K562 (cell line): ENCODE results near the gene TOR1AIP1. TPM values are rescaled to one million over a fixed set of nuclear protein-coding genes. Genes with fewer than 3 reads are reported as not detected.

Experiments used
- ARHGAP35 ChIP-seq: fragments of 450-650 bp; IDR thresholded peaks from 2 replicates; pipeline ENCODE4 v1.6.1; 2018; ENCODE audit not compliant: partially characterized antibody
- ARID2 ChIP-seq: fragments of 450-650 bp; IDR thresholded peaks from 2 replicates; pipeline ENCODE4 v1.6.1; 2017; ENCODE audit warnings: antibody characterized with exemption, mild to moderate bottlenecking
- CEBPB ChIP-seq: fragments of 450-650 bp; IDR thresholded peaks from 2 replicates; pipeline ENCODE4 v1.6.1; 2016; ENCODE audit warnings: missing genetic modification characterization, missing compliant biosample characterization
- ESRRA ChIP-seq: fragments of 450-650 bp; IDR thresholded peaks from 2 replicates; pipeline ENCODE4 v1.6.1; 2014; ENCODE audit warnings: low read depth, mild to moderate bottlenecking, moderate library complexity, borderline replicate concordance
- HDAC1 ChIP-seq, 2 experiments: fragments of 450-650 bp; IDR thresholded peaks; 2 replicates each; pipeline ENCODE4 v1.6.1; 2016 to 2017; ENCODE audit warnings: inconsistent platforms in 1 of 2, mild to moderate bottlenecking in 1 of 2, moderate library complexity in 1 of 2
- NR2F6 ChIP-seq: fragments of 450-650 bp; formaldehyde crosslinking; IDR thresholded peaks from 2 replicates; pipeline ENCODE4 v1.4.0; 2020; ENCODE audit warnings: mild to moderate bottlenecking
- POLR2A ChIP-seq: fragments of 450-650 bp; conservative IDR thresholded peaks from 2 replicates; pipeline ENCODE4 v1.6.1; 2016
- PYGO2 ChIP-seq: fragments of 450-650 bp; IDR thresholded peaks from 2 replicates; pipeline ENCODE4 v1.6.1; 2016; ENCODE audit warnings: mild to moderate bottlenecking, missing genetic modification characterization, moderate library complexity, missing compliant biosample characterization
- RBM15 ChIP-seq: fragments of 200-400 bp; formaldehyde crosslinking; IDR thresholded peaks from 2 replicates; pipeline ENCODE4 v1.6.1; 2018; ENCODE audit warnings: mild to moderate bottlenecking, low read length, moderate library complexity; ENCODE audit not compliant: insufficient read depth
- SMAD1 ChIP-seq: fragments of 150-350 bp; IDR thresholded peaks from 2 replicates; pipeline ENCODE4 v1.6.1; 2014; ENCODE audit warnings: low read length, low read depth; ENCODE audit not compliant: partially characterized antibody
- THRAP3 ChIP-seq: fragments of 450-650 bp; IDR thresholded peaks from 2 replicates; pipeline ENCODE4 v1.6.1; 2016; ENCODE audit warnings: mild to moderate bottlenecking, inconsistent platforms, borderline replicate concordance
- ZNF507 ChIP-seq: conservative IDR thresholded peaks from 2 replicates; pipeline ENCODE4 v1.6.1; 2017; ENCODE audit warnings: missing genetic modification characterization, missing compliant biosample characterization
- polyA plus RNA-seq, 8 experiments: library from polyadenylated mRNA; depleted of rRNA in 4 of 8; stranded (reverse) in 5 of 8; unstranded in 3 of 8; fragments of >200 nt; fragmentation: Nextera tagmentation in 2 of 8; fragmentation: Illumina TruSeq in 1 of 8; extraction: Ambion mirVana in 2 of 8; extraction: Trizol in 1 of 8; gene quantifications; 2 replicates each; pipeline versions ENCODE4 v1.2.1 to v1.2.3, GENCODE V29; 2011 to 2014; ENCODE audit warnings: inconsistent platforms in 1 of 8, missing spikeins in 1 of 8
- total RNA-seq, 7 experiments: library from RNA; depleted of rRNA in 6 of 7; stranded (reverse); fragments of >200 nt in 6 of 7; fragmentation: Illumina TruSeq in 2 of 7; extraction: Trizol in 2 of 7; gene quantifications; 2 replicates each; pipeline versions ENCODE4 v1.2.1 to v1.2.3, GENCODE V29; 2011 to 2021; ENCODE audit warnings: low replicate concordance in 1 of 7
- TF ChIP-seq, protein P1 (sequence below): fragments of 250-450 bp; sonication (Bioruptor Pico); IDR thresholded peaks from 2 replicates; pipeline ENCODE4 v1.5.1; 2021; ENCODE audit warnings: mild to moderate bottlenecking
- TF ChIP-seq, protein P2 (sequence below): fragments of 250-450 bp; sonication (Bioruptor Pico); IDR thresholded peaks from 2 replicates; pipeline ENCODE4 v1.4.0; 2020; ENCODE audit warnings: mild to moderate bottlenecking
- TF ChIP-seq, protein P3 (sequence below), 2 experiments: fragments of 450-650 bp in 1 of 2; sonication (generic) in 1 of 2; formaldehyde crosslinking; conservative IDR thresholded peaks; 2 replicates each; pipeline versions ENCODE4 v1.4.0 to v1.8.1; 2020 to 2022; ENCODE audit warnings: mild to moderate bottlenecking in 1 of 2, missing genetic modification reagents in 1 of 2
- TF ChIP-seq, protein P4 (sequence below): fragments of 450-650 bp; IDR thresholded peaks from 2 replicates; pipeline ENCODE4 v1.6.1; 2017; ENCODE audit warnings: antibody characterized with exemption
- TF ChIP-seq, protein P5 (sequence below), 2 experiments: IDR thresholded peaks; 2 replicates each; pipeline ENCODE4 v1.6.1; 2012; ENCODE audit warnings: improper control_type of control experiment in 2 of 2, low read depth in 2 of 2, low read length in 2 of 2, borderline replicate concordance in 1 of 2

Gene TOR1AIP1
- total and polyA plus RNA-seq, 9 of the 15 experiments (the other 6 are each of a cell fraction or from before 2014, with no cell fraction given) = 18.1 to 46.9 (median 35.5) TPM

DNA sequence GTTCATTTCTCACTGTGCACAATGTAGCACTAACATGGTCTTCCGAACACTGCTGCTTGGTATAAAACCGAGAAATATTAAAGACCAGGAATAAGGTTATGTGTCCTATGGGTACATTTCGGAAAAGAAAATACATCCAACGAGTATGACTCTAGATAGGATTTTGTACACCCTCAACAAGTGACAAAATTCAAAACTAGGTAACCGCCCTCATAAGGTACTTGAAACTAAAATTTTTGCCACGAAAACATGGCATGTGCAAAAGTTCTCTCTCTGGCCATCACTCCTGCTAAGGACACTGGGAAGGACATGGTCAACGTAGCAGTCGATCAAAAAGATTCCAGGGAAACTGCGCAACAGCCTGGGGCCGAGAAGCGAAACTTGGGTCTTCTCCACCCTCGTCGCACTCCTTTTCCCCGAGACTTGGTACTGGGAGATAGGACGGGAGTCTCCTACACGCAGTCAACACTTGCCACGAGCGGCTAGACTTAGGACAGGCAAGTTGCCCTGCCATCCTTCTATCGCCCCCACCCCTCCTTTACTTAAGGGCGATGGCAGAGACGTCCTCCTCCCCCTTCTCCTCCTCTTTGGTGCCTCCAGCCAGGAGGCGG is 338 bp upstream of the TOR1AIP1 start (continued):
- TF ChIP-seq, protein P1, sequence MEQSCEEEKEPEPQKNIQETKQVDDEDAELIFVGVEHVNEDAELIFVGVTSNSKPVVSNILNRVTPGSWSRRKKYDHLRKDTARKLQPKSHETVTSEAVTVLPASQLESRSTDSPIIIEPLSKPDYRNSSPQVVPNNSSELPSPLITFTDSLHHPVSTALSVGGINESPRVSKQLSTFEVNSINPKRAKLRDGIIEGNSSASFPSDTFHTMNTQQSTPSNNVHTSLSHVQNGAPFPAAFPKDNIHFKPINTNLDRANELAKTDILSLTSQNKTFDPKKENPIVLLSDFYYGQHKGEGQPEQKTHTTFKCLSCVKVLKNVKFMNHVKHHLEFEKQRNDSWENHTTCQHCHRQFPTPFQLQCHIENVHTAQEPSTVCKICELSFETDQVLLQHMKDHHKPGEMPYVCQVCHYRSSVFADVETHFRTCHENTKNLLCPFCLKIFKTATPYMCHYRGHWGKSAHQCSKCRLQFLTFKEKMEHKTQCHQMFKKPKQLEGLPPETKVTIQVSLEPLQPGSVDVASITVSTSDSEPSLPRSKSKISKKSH (CRISPR knock-in tag) = no peak
- TF ChIP-seq POLR2A (no peak), ZNF507 (tag) (no peak), THRAP3 (no peak), HDAC1 (IDR thresholded peaks at IDR 0.05) (peak in 1 of 2 experiments; percentile 79; a peak in 1 of 4 replicates), RBM15 (no peak), PYGO2 (peak; percentile 51; the same call in 1 of the 2 replicates), CEBPB (tag) (peak; percentile 78), NR2F6 (CRISPR knock-in tag) (0 out of 2 replicates have a peak, but pooled peaks have one; percentile 63), ARHGAP35 (no peak), ESRRA (0 out of 2 replicates have a peak, but pooled peaks have one; percentile 22), ARID2 (no peak), SMAD1 (no peak)
- TF ChIP-seq, protein P2, sequence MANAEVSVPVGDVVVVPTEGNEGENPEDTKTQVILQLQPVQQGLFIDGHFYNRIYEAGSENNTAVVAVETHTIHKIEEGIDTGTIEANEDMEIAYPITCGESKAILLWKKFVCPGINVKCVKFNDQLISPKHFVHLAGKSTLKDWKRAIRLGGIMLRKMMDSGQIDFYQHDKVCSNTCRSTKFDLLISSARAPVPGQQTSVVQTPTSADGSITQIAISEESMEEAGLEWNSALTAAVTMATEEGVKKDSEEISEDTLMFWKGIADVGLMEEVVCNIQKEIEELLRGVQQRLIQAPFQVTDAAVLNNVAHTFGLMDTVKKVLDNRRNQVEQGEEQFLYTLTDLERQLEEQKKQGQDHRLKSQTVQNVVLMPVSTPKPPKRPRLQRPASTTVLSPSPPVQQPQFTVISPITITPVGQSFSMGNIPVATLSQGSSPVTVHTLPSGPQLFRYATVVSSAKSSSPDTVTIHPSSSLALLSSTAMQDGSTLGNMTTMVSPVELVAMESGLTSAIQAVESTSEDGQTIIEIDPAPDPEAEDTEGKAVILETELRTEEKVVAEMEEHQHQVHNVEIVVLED (CRISPR knock-in tag) = no peak
- TF ChIP-seq, protein P3, sequence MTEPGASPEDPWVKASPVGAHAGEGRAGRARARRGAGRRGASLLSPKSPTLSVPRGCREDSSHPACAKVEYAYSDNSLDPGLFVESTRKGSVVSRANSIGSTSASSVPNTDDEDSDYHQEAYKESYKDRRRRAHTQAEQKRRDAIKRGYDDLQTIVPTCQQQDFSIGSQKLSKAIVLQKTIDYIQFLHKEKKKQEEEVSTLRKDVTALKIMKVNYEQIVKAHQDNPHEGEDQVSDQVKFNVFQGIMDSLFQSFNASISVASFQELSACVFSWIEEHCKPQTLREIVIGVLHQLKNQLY (CRISPR knock-in tag; conservative IDR thresholded peaks at IDR 0.05) = peak in 1 of 2 experiments; percentile 26; a peak in 1 of 4 replicates
- TF ChIP-seq, protein P4, sequence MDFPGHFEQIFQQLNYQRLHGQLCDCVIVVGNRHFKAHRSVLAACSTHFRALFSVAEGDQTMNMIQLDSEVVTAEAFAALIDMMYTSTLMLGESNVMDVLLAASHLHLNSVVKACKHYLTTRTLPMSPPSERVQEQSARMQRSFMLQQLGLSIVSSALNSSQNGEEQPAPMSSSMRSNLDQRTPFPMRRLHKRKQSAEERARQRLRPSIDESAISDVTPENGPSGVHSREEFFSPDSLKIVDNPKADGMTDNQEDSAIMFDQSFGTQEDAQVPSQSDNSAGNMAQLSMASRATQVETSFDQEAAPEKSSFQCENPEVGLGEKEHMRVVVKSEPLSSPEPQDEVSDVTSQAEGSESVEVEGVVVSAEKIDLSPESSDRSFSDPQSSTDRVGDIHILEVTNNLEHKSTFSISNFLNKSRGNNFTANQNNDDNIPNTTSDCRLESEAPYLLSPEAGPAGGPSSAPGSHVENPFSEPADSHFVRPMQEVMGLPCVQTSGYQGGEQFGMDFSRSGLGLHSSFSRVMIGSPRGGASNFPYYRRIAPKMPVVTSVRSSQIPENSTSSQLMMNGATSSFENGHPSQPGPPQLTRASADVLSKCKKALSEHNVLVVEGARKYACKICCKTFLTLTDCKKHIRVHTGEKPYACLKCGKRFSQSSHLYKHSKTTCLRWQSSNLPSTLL = no peak
- TF ChIP-seq, protein P5, sequence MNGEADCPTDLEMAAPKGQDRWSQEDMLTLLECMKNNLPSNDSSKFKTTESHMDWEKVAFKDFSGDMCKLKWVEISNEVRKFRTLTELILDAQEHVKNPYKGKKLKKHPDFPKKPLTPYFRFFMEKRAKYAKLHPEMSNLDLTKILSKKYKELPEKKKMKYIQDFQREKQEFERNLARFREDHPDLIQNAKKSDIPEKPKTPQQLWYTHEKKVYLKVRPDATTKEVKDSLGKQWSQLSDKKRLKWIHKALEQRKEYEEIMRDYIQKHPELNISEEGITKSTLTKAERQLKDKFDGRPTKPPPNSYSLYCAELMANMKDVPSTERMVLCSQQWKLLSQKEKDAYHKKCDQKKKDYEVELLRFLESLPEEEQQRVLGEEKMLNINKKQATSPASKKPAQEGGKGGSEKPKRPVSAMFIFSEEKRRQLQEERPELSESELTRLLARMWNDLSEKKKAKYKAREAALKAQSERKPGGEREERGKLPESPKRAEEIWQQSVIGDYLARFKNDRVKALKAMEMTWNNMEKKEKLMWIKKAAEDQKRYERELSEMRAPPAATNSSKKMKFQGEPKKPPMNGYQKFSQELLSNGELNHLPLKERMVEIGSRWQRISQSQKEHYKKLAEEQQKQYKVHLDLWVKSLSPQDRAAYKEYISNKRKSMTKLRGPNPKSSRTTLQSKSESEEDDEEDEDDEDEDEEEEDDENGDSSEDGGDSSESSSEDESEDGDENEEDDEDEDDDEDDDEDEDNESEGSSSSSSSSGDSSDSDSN (IDR thresholded peaks at IDR 0.05; ENCODE audit: borderline replicate concordance in 1 of 2, low read depth in 2 of 2, low read length in 2 of 2) = no peak; a peak in 1 of 4 replicates
